ENCODE measurements around the gene LHX6. TPM values are rescaled to one million over a fixed set of nuclear protein-coding genes. Genes with fewer than 3 reads are reported as not detected.

LHX6 gene
- total RNA-seq, 6 donors from 2014 or later = 1.0 to 11.3 (median 2.9) TPM

DNA sequence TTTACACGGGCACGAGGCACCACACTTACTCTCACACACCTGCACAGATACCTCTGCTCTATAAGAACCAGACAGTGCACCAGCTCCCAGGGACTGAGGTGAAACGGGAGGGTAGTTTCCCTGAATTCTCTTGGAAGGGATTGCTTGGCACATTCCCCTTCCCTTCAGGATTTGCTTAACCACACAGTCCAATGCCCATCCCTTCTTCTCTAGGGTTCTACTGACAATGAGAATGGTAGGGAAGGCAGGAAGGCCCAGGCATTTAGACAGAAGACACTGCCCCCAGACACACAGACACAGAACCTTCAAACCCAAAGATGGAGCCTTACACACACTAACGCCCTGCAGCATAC lies 704 bp upstream of the LHX6 start:
- ATAC-seq (ENCODE audit: low FRiP score in 2 of 2) = no peak
- TF ChIP-seq POLR2A (IDR thresholded peaks at IDR 0.05) (no peak), EP300 (IDR thresholded peaks at IDR 0.05) (no peak), POLR2AphosphoS5 (IDR thresholded peaks at IDR 0.05) (no peak)
- TF ChIP-seq, protein P1, sequence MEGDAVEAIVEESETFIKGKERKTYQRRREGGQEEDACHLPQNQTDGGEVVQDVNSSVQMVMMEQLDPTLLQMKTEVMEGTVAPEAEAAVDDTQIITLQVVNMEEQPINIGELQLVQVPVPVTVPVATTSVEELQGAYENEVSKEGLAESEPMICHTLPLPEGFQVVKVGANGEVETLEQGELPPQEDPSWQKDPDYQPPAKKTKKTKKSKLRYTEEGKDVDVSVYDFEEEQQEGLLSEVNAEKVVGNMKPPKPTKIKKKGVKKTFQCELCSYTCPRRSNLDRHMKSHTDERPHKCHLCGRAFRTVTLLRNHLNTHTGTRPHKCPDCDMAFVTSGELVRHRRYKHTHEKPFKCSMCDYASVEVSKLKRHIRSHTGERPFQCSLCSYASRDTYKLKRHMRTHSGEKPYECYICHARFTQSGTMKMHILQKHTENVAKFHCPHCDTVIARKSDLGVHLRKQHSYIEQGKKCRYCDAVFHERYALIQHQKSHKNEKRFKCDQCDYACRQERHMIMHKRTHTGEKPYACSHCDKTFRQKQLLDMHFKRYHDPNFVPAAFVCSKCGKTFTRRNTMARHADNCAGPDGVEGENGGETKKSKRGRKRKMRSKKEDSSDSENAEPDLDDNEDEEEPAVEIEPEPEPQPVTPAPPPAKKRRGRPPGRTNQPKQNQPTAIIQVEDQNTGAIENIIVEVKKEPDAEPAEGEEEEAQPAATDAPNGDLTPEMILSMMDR (IDR thresholded peaks at IDR 0.05) = no peak
- Histone ChIP-seq H3K9me3 (no peaks in the 10 kb centered on the region), H3K36me3 (no peaks in the 10 kb centered on the region), H3K4me3 (no peak overlapping the region), H3K4me1 (peaks cover 22 to 43% (median 27%) of the 10 kb centered on the region in 4 donors), H3K27ac (no peak overlapping the region), H3K27me3 (peaks cover 0 to 50% (median 29%) of the 10 kb centered on the region in 4 donors)
- DNase-seq = no peak
- WGBS, 2 donors = 40 to 55% methylated on average over 4 of the region's 4 CpGs

DNA sequence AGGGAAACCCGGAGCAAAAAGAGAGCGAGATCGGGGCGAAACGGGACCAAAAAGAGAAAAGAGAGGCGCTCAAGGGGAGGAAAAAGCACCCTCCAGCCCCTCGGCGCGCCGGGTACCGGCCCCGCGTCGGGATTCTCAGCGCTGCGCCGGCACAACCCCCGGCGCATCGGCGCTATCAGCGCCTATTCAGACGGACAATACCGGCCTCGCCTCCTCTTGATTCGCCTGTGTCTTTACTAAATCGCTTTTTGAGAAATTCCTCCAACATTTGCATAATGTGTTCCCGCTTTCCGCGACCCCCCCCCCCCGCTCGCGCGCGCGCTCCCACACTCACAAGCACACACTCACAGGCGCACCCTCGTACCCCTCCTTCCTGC lies 578 bp downstream of the LHX6 start:
- no peaks in the 10 kb centered on the region for H3K9me3 ChIP-seq
- H3K27me3 ChIP-seq = peaks cover 0 to 50% (median 29%) of the 10 kb centered on the region in 4 donors
- no peak for DNase-seq
- WGBS, 2 donors = 2 to 3% methylated on average over 25 to 37 of the region's 38 CpGs
- no peak for ATAC-seq (ENCODE audit: low FRiP score in 2 of 2)
- H3K4me1 ChIP-seq = peaks cover 22 to 42% (median 27%) of the 10 kb centered on the region in 4 donors
- H3K27ac ChIP-seq = no peak overlapping the region
- H3K4me3 ChIP-seq = peak overlapping the region; percentile 37 to 52 (median 44)
- no peaks in the 10 kb centered on the region for H3K36me3 ChIP-seq
- TF ChIP-seq POLR2A (IDR thresholded peaks at IDR 0.05) = no peak
- TF ChIP-seq EP300 (IDR thresholded peaks at IDR 0.05) = no peak
- no peak for TF ChIP-seq POLR2AphosphoS5 (IDR thresholded peaks at IDR 0.05)
- TF ChIP-seq, protein P1 (IDR thresholded peaks at IDR 0.05) = no peak

DNA sequence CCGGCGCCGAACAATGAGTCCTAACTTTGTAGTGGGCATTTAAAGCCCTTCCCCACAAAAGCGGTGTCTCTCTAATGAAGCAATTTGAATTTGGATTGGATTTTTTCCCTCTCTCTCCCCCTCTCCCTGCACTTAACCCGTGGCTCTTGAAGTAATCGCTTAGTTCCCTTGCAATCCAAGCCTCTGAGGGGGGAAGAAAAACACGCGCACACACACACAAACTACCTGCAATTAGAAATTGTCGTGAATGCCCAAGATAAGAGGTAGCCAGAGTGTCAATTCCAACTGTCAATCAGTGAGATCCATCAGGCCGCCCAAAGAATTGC lies 1.2 kb downstream of the LHX6 start:
- Histone ChIP-seq H3K36me3 (no peaks in the 10 kb centered on the region), H3K27ac (no peak overlapping the region), H3K4me3 (peak overlapping the region in 3 of 4 donors; percentile 40 to 52 (median 47)), H3K4me1 (peaks cover 22 to 39% (median 27%) of the 10 kb centered on the region in 4 donors), H3K9me3 (no peaks in the 10 kb centered on the region), H3K27me3 (peaks cover 0 to 54% (median 29%) of the 10 kb centered on the region in 4 donors)
- DNase-seq = no peak
- WGBS, 2 donors = 10 to 23% methylated on average over 10 of the region's 10 CpGs
- TF ChIP-seq POLR2A (IDR thresholded peaks at IDR 0.05) = no peak
- TF ChIP-seq POLR2AphosphoS5 (IDR thresholded peaks at IDR 0.05) = no peak
- ATAC-seq (ENCODE audit: low FRiP score in 2 of 2) = no peak

DNA sequence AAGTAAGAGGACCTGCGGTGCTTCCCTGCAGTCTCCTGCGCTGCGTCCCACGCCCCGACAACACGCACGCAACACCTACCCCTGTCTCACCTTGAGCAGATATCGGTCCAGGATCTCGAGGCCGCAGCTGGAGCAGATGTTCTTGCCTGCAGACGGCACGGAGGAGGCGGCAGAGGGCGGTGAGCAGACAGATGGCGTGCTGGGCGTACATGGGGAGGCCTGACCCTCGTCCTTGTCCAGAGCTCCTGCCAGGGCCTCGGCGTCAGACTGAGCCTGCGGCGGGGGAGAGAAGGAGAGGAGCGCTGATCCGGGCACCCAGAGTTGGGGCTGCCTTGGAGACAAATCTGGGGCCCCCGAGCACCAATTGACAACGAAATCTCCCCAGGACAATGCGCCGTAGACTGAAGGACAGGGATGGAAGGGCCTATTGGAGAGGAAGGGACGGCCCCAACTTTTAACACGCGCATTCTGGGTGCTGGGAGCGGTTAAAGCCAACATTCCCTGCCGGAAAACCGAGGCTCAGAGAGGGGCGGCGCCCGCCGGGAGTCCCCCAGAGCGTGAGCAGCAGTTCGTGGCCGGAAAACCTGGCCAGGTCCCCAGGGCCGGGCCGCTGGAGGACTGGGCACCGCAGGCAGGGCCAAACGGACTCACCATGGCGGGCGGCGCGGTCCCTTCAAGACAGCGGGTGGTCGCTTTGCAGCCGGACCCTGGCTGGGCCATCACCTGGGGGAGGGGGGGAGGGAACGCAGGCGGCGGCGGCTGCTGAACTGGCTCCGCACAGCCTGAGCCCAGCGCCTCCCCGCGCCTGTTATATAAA lies 1.8 kb downstream of the LHX6 start:
- no peak for TF ChIP-seq POLR2AphosphoS5 (IDR thresholded peaks at IDR 0.05)
- TF ChIP-seq EP300 (IDR thresholded peaks at IDR 0.05) = no peak
- TF ChIP-seq POLR2A (IDR thresholded peaks at IDR 0.05) = no peak
- TF ChIP-seq, protein P1 (IDR thresholded peaks at IDR 0.05) = no peak
- H3K27me3 ChIP-seq = peaks cover 0 to 58% (median 31%) of the 10 kb centered on the region in 4 donors
- H3K4me3 ChIP-seq = peak overlapping the region in 3 of 4 donors; percentile 40 to 52 (median 47)
- 41 to 51% methylated on average over 18 to 55 of the region's 59 CpGs for WGBS, 2 donors
- no peaks in the 10 kb centered on the region for H3K36me3 ChIP-seq
- DNase-seq (peak in 1 of 2 donors; percentile 82), ATAC-seq (ENCODE audit: low FRiP score in 2 of 2) (no peak)
- H3K27ac ChIP-seq = no peak overlapping the region
- peaks cover 22 to 39% (median 27%) of the 10 kb centered on the region in 4 donors for H3K4me1 ChIP-seq
- no peaks in the 10 kb centered on the region for H3K9me3 ChIP-seq

DNA sequence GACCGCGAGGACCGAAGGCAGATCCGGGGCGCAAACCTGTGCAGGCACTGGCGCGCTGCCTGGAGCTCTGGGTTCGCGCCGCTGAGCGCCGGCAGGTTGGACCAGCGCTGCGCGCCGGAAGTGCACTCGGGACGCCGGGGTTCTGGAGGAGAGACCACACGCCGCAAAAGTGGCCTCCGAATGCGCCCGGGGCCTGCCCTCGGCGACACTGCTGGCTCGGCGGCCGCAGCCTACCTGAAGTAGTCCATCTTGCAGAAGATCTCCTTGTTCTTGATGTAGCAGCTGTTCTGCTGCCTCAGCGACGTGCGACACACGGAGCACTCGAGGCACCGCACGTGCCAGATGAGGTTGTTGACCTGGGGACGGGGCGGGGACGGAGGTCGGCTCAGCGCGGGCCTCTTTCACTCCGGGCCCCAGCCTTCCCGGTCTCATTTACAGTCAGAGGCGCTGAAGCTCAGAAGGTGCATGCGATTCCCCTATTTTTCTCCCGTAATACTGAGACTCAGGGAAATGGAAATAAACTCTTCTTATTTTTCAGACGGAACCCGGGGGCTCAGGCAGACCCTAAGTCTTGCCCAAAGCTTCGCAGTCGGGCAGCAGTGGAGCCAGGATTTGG lies 2.5 kb downstream of the LHX6 start:
- 43 to 48% methylated on average over 15 to 51 of the region's 51 CpGs for WGBS, 2 donors

More for the DNA sequence above, 2.5 kb downstream of the LHX6 start:
- Histone ChIP-seq H3K36me3 (no peaks in the 10 kb centered on the region), H3K9me3 (no peaks in the 10 kb centered on the region), H3K27me3 (peaks cover 0 to 63% (median 33%) of the 10 kb centered on the region in 4 donors), H3K4me3 (peak overlapping the region in 2 of 4 donors; percentile 18), H3K27ac (no peak overlapping the region), H3K4me1 (peaks cover 22 to 42% (median 27%) of the 10 kb centered on the region in 4 donors)
- ATAC-seq (ENCODE audit: low FRiP score in 2 of 2) (no peak), DNase-seq (peak in 1 of 2 donors; percentile 82)
- TF ChIP-seq POLR2A (IDR thresholded peaks at IDR 0.05) (no peak), POLR2AphosphoS5 (IDR thresholded peaks at IDR 0.05) (no peak), EP300 (IDR thresholded peaks at IDR 0.05) (no peak)
- TF ChIP-seq, protein P1 (IDR thresholded peaks at IDR 0.05) = no peak

Measured in upper lobe of left lung (tissue), 6 donors.